ENCODE measurements around the gene CHST6. TPM values are rescaled to one million over a fixed set of nuclear protein-coding genes. Genes with fewer than 3 reads are reported as not detected.

Gene CHST6
- total RNA-seq, 1 experiment from 2014 or later, result 17.9 TPM

GRCh38 chr16:75458029-75458428, 37.2 kb downstream of the CHST6 start:
- ChIA-PET POLR2A (interaction anchor here (0.6 kb wide), 1 partner anchor 11 kb away, joined by 3 read pairs; no protein-coding TSS in a partner anchor), RAD21 (ENCODE audit: low non-redundant PET in 1 of 2, low total read pairs in 2 of 2, uncharacterized antibody in 2 of 2, unreplicated experiment in 2 of 2) (no interaction called here), CTCF (no interaction called here)
- Histone ChIP-seq H4K20me1 (ENCODE audit: insufficient read depth) (no peaks in the 10 kb centered on the region), H3K9me3 (ENCODE audit: control insufficient read depth in 1 of 2, insufficient read depth in 1 of 2, low read depth in 1 of 2, low read length in 2 of 2) (no peaks in the 10 kb centered on the region), H3K27ac (ENCODE audit: low read depth, low read length) (no peak overlapping the region), H3K9me2 (ENCODE audit: insufficient read depth) (no peaks in the 10 kb centered on the region), H3K9ac (ENCODE audit: low read length) (no peak overlapping the region), H3K4me2 (ENCODE audit: low read length) (no peak overlapping the region), H3K79me2 (ENCODE audit: insufficient read depth, low read length) (peaks cover 99% of the 10 kb centered on the region), H3K4me3 (replicated peaks in 1 of 2; ENCODE audit: low read depth in 1 of 2, low read length in 2 of 2) (no peak overlapping the region), H3K36me3 (ENCODE audit: control insufficient read depth in 1 of 2, insufficient read depth in 2 of 2, low read length in 2 of 2) (no peaks in the 10 kb centered on the region; a peak in 1 of 4 replicates), H2AFZ (ENCODE audit: low read depth, low read length, poor library complexity, severe bottlenecking) (no peak overlapping the region), H3K27me3 (ENCODE audit: insufficient read depth, low read length) (no peaks in the 10 kb centered on the region), H3K4me1 (ENCODE audit: control insufficient read depth in 1 of 2, insufficient read depth in 2 of 2, low read length in 2 of 2) (peaks cover 3 to 20% of the 10 kb centered on the region in 2 experiments; a peak in 3 of 4 replicates)
- TF ChIP-seq FOSL1 (IDR thresholded peaks at IDR 0.05; ENCODE audit: low read depth) (no peak), TCF7L2 (IDR thresholded peaks at IDR 0.05; ENCODE audit: borderline replicate concordance, extremely low read depth, insufficient read depth, insufficient read length) (no peak), RAD21 (IDR thresholded peaks at IDR 0.05; ENCODE audit: low read depth) (no peak), ATF3 (IDR thresholded peaks at IDR 0.05) (no peak), SP1 (IDR thresholded peaks at IDR 0.05; ENCODE audit: low read depth) (no peak), ELF1 (IDR thresholded peaks at IDR 0.05; ENCODE audit: borderline replicate concordance, low read depth) (no peak), EGR1 (IDR thresholded peaks at IDR 0.05; ENCODE audit: low read depth) (no peak), CBX3 (IDR thresholded peaks at IDR 0.05; ENCODE audit: low read depth) (no peak), POLR2A (IDR thresholded peaks at IDR 0.05; ENCODE audit: borderline replicate concordance, extremely low read depth, insufficient read depth, insufficient read length) (no peak), POLR2AphosphoS5 (IDR thresholded peaks at IDR 0.05; ENCODE audit: low read depth, low read length) (no peak), SIN3A (IDR thresholded peaks at IDR 0.05; ENCODE audit: low read depth) (no peak), CEBPB (IDR thresholded peaks at IDR 0.05; ENCODE audit: low read depth) (no peak), EZH2phosphoT487 (IDR thresholded peaks at IDR 0.05; ENCODE audit: borderline replicate concordance) (no peak), JUND (IDR thresholded peaks at IDR 0.05) (no peak)
- TF ChIP-seq, protein P1, sequence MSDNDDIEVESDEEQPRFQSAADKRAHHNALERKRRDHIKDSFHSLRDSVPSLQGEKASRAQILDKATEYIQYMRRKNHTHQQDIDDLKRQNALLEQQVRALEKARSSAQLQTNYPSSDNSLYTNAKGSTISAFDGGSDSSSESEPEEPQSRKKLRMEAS (IDR thresholded peaks at IDR 0.05), result no peak
- intact Hi-C loops (cut with micrococcal nuclease), result no loop called here
- no TSS peak for BruUV-seq (replicated peaks)
- ATAC-seq (no peak), DNase-seq (ENCODE audit: low read depth, low spot score) (no peak)
